Left lung (tissue), 10 donors: Measurements from ENCODE around the gene EPHA7. TPM values are rescaled to one million over a fixed set of nuclear protein-coding genes. Genes with fewer than 3 reads are reported as not detected.

Experiments
- ATAC-seq: fragments of 200-7000 bp; cut with Tn5 transposase; one replicate; pipeline ENCODE4 v1.9.1; 2020; ENCODE audit warnings: moderate library complexity
- DNase-seq, 4 donors: peaks; one replicate each; pipeline ENCODE4 v3.0.0-alpha.2; 2013 to 2020
- H3K27ac ChIP-seq, 2 donors: fragments of 200-600 bp; sonication (generic) in 1 of 2; one replicate each; pipeline versions ENCODE4 v1.5.0 to v1.8.0; 2020 to 2021
- H3K27me3 ChIP-seq, 2 donors: fragments of 200-600 bp; sonication (generic) in 1 of 2; one replicate each; pipeline versions ENCODE4 v1.5.0 to v1.8.0; 2020 to 2021
- H3K36me3 ChIP-seq, 2 donors: fragments of 200-600 bp; sonication (generic) in 1 of 2; one replicate each; pipeline versions ENCODE4 v1.5.0 to v1.8.0; 2020 to 2021
- H3K4me1 ChIP-seq, 2 donors: fragments of 200-600 bp; one replicate each; pipeline ENCODE4 v1.8.0; 2021
- H3K4me3 ChIP-seq, 2 donors: fragments of 200-600 bp; sonication (generic) in 1 of 2; one replicate each; pipeline versions ENCODE4 v1.5.0 to v1.8.0; 2020 to 2021; ENCODE audit warnings: mild to moderate bottlenecking in 1 of 2
- H3K9me3 ChIP-seq, 2 donors: fragments of 200-600 bp; sonication (generic) in 1 of 2; one replicate each; pipeline versions ENCODE4 v1.5.0 to v1.8.0; 2020 to 2021
- CTCF ChIP-seq, 2 donors: fragments of 200-600 bp; sonication (generic) in 1 of 2; IDR thresholded peaks; one replicate each; pipeline versions ENCODE4 v1.5.0 to v1.8.0; 2021; ENCODE audit warnings: antibody characterized with exemption in 2 of 2
- intact Hi-C, 2 donors: fragments of 100-400 bp; cut with DNase I; formaldehyde crosslinking; loops; one replicate each; pipeline versions ENCODE4 v1.11.2 to v1.14.2; 2022
- polyA plus RNA-seq, 6 donors: library from polyadenylated mRNA; unstranded; fragments of 120-200 nt; gene quantifications; one replicate each; pipeline ENCODE4 v1.2.1, GENCODE V29; 2013; ENCODE audit not compliant: insufficient read length in 6 of 6
- total RNA-seq, 2 donors: library from RNA; stranded (reverse); fragmentation: NEBNext Ultra II Directional; extraction: Animal tissue kit (Norgen Biotek cat#: 25700); gene quantifications; one replicate each; pipeline ENCODE4 v1.2.1, GENCODE V29; 2021
- donor health status: DM: no; HTN: yes; CAD: no.
- donor health status: DM: no; HTN: no; CAD: no.

The EPHA7 gene
- total and polyA plus RNA-seq, 8 donors, result 0.09 to 23.9 (median 19.3) TPM

GRCh38 chr6:93317592-93317991, 101.8 kb downstream of the EPHA7 start:
- no peak for TF ChIP-seq CTCF (IDR thresholded peaks at IDR 0.05)
- no peaks in the 10 kb centered on the region for H3K4me1 ChIP-seq
- no peak overlapping the region for H3K4me3 ChIP-seq
- no peak for ATAC-seq
- intact Hi-C loops, result no loop called here
- H3K27me3 ChIP-seq, result no peaks in the 10 kb centered on the region
- H3K9me3 ChIP-seq, result no peaks in the 10 kb centered on the region
- DNase-seq, result no peak
- no peak overlapping the region for H3K27ac ChIP-seq
- no peaks in the 10 kb centered on the region for H3K36me3 ChIP-seq

DNA sequence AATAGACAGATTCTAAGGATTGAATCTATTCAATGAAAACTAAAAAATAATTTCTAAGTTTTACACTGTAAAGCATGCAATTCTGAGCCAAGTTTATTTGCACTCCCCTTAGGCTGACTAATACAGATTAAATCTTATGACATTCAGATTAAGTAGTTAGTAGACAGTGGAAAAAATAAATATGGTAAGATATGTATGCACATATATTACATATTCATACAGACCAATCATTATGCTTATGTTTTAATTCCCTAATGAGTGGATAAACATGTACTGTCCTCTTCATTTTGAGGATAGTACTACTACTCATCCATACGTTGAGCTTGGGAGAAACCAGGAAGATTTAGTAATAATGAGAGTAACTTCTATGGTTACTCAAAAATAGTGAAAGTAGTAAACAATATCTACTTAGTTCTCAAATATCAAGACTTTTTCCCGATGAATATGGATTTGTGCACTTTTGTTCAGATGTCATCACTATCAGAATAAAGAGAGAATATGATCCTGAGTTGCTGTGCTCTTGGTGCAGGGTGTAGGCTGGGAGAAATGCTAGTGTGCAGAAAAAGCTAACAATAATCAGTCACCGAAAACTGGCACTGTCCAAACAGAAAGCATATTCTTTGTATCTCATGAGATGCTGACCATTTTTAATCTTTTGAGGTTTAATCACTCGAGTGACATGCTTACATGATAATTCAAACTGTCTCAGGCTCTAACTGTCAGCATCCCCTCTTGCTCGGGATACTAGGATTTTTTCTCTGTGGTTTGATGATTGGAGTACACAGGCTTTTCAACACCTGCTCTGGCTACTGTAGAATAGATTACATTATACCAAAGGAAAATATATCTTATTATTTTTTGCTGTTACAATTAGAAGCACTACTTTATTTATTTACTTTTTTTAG, 111.6 kb downstream of the EPHA7 start:
- no peak for DNase-seq
- Histone ChIP-seq H3K9me3 (no peaks in the 10 kb centered on the region), H3K36me3 (no peaks in the 10 kb centered on the region), H3K4me1 (no peaks in the 10 kb centered on the region), H3K27me3 (no peaks in the 10 kb centered on the region), H3K27ac (no peak overlapping the region), H3K4me3 (no peak overlapping the region)
- intact Hi-C loops, result no loop called here
- no peak for TF ChIP-seq CTCF (IDR thresholded peaks at IDR 0.05)
- ATAC-seq, result no peak

DNA sequence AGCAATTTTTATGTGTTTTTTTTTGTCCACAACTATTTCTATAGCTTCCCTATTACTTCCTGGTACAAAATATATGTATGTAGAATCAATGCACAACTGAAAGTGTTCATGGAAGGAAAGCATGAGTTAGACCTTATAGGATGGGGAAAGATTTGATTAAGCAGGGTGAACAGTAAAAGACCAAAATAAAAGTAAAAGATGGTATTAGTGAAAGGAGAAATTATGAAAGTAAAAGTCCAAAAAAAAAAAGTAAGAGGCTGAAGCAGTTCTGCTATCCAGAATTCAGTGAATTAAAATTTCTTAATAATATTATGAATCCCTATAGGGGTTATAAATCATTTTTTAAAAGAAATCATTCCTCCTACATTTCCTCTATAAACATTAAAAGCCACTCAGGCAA, 114.3 kb downstream of the EPHA7 start:
- Histone ChIP-seq H3K4me1 (no peaks in the 10 kb centered on the region), H3K36me3 (no peaks in the 10 kb centered on the region), H3K9me3 (no peaks in the 10 kb centered on the region), H3K27ac (no peak overlapping the region), H3K4me3 (no peak overlapping the region), H3K27me3 (no peaks in the 10 kb centered on the region)
- TF ChIP-seq CTCF (IDR thresholded peaks at IDR 0.05), result no peak
- intact Hi-C loops, result no loop called here
- DNase-seq (no peak), ATAC-seq (no peak)

DNA sequence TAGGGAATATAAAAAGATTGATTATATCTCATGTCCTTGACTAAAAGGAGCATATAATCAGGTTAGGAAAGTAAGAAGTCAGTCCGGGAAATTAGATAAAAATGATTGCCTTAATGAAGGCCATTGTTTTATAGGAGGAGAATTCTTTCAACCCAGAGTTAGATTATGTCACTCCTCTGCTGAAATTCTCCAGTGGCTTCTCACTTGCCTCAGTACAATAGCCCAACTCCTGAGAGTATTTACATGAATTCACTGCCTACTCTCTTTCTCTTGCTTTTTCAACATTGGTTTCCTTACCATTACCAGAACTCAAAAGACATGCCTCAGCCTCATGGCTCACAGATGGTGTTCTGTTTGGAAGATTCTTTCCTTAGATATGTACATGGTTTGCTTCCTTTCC, 114.9 kb downstream of the EPHA7 start:
- Histone ChIP-seq H3K9me3 (no peaks in the 10 kb centered on the region), H3K4me3 (no peak overlapping the region), H3K36me3 (no peaks in the 10 kb centered on the region), H3K27ac (no peak overlapping the region), H3K4me1 (no peaks in the 10 kb centered on the region), H3K27me3 (no peaks in the 10 kb centered on the region)
- intact Hi-C loops, result no loop called here
- no peak for DNase-seq
- no peak for TF ChIP-seq CTCF (IDR thresholded peaks at IDR 0.05)
- no peak for ATAC-seq

GRCh38 chr6:93300661-93301060, 118.7 kb downstream of the EPHA7 start:
- no peak for TF ChIP-seq CTCF (IDR thresholded peaks at IDR 0.05)
- intact Hi-C loops, result no loop called here
- Histone ChIP-seq H3K36me3 (no peaks in the 10 kb centered on the region), H3K4me3 (no peak overlapping the region), H3K27me3 (no peaks in the 10 kb centered on the region), H3K4me1 (no peaks in the 10 kb centered on the region), H3K27ac (no peak overlapping the region), H3K9me3 (peaks cover 0 to 3% of the 10 kb centered on the region in 2 donors)
- ATAC-seq (no peak), DNase-seq (no peak)
